ENCODE data around the gene CHCT1. TPM values are rescaled to one million over a fixed set of nuclear protein-coding genes. Genes with fewer than 3 reads are reported as not detected.
A peak's percentile ranks its signal among the peaks of the same experiment; 100 is the strongest.

Gene CHCT1
- total RNA-seq, 2 donors from 2014 or later, result not detected

- Histone ChIP-seq H3K27me3 (no peaks in the 10 kb centered on the region), H3K4me3 (no peak overlapping the region), H3K9ac (ENCODE audit: low read depth in 2 of 2, low read length in 2 of 2) (no peak overlapping the region), H3K4me1 (no peaks in the 10 kb centered on the region), H3K27ac (no peak overlapping the region), H3K9me3 (no peaks in the 10 kb centered on the region), H3K36me3 (no peaks in the 10 kb centered on the region)
- intact Hi-C loops (cut with DNase I), result no loop called here
- DNase-seq, result no peak
- TF ChIP-seq CTCF (IDR thresholded peaks at IDR 0.05), result no peak
Observed at GRCh38 chr17:60395508-60396065, 26.7 kb upstream of the CHCT1 start.

- H3K9me3 ChIP-seq, result no peaks in the 10 kb centered on the region
- no peak overlapping the region for H3K4me3 ChIP-seq
- H3K27ac ChIP-seq, result no peak overlapping the region
- no peak overlapping the region for H3K9ac ChIP-seq (ENCODE audit: low read depth in 2 of 2, low read length in 2 of 2)
- intact Hi-C loops (cut with DNase I), result no loop called here
- no peaks in the 10 kb centered on the region for H3K36me3 ChIP-seq
- TF ChIP-seq CTCF (IDR thresholded peaks at IDR 0.05), result no peak
- no peaks in the 10 kb centered on the region for H3K27me3 ChIP-seq
- no peak for DNase-seq
- H3K4me1 ChIP-seq, result no peaks in the 10 kb centered on the region
Observed at GRCh38 chr17:60396412-60396811, 25.9 kb upstream of the CHCT1 start.

DNA sequence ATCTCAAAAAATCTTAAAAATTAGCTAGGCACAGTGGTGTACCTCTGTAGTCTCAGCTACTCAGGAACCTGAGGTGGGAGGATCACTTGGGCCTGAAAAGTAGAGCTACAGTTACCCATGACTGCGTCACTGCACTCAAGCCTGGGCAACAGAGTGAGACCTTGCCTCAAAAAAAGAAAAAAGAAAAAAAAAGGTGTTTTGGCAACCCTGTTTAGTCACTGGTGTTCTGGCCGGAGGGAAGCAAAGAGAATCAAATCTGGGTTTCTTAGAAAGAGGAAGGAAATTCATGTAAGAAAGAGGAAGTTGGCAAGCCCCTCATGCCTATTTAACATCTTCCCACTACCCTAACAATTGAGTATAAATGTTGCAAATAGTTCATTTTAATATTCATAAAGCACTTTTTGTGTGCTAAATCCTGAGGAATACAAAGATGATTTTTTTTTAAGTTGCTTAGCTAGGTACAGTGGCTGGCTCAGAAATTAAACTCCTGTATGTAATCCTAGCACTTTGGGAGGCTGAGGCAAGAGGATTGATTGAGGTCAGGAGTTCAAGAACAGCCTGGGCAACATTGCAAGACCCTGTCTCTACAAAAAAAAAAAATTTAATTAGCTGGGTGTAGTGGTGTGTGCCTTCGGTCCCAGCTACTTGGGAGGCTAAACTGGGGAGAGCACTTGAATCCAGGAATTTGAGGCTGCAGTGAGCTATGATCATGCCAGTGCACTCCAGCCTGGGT, 23.9 kb upstream of the CHCT1 start:
- no peak for TF ChIP-seq CTCF (IDR thresholded peaks at IDR 0.05)
- intact Hi-C loops (cut with DNase I), result no loop called here
- Histone ChIP-seq H3K9me3 (no peaks in the 10 kb centered on the region), H3K27me3 (no peaks in the 10 kb centered on the region), H3K36me3 (no peaks in the 10 kb centered on the region), H3K27ac (peak overlapping the region; percentile 37), H3K4me3 (no peak overlapping the region), H3K9ac (ENCODE audit: low read depth in 2 of 2, low read length in 2 of 2) (no peak overlapping the region), H3K4me1 (no peaks in the 10 kb centered on the region)
- DNase-seq, result no peak

DNA sequence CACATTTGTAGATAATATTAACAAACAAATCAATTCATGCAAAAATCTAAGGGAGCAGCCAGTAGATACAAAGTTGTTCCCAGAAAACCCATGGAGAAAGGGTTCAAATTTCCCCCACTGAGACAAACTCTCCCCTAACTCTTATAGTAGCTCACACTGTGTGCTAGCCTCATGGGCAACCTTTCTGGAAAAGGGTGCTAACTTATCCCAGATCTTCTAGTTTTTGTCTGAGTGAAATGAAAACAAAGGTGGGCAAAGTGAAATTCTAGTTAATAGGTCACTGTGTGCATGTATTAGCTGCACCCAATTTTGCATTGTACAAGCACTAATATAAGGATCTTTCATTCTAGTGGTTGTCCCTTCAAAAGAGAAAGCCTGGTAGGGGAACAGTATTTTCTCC, 20.5 kb upstream of the CHCT1 start:
- no peak overlapping the region for H3K4me3 ChIP-seq

DNA sequence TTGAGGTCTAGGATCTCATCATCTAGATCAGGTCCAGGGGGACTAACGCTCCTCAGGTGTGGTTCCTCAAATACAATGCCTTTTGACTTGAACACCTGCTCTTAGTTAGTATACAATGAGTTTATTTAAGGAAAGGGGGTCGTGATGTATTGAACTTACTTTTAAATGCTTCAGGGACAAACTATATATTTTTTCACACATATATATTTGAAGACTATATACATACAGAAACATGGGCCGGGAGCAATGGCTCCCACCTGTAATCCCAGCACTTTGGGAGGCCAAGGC, 18.8 kb upstream of the CHCT1 start:
- Histone ChIP-seq H3K4me1 (no peaks in the 10 kb centered on the region), H3K36me3 (no peaks in the 10 kb centered on the region), H3K27ac (no peak overlapping the region), H3K9ac (ENCODE audit: low read depth in 2 of 2, low read length in 2 of 2) (no peak overlapping the region), H3K9me3 (no peaks in the 10 kb centered on the region), H3K27me3 (no peaks in the 10 kb centered on the region), H3K4me3 (no peak overlapping the region)
- intact Hi-C loops (cut with DNase I), result no loop called here
- TF ChIP-seq CTCF (IDR thresholded peaks at IDR 0.05), result no peak
- no peak for DNase-seq

More for the DNA sequence above, 20.5 kb upstream of the CHCT1 start:
- TF ChIP-seq CTCF (IDR thresholded peaks at IDR 0.05), result no peak
- H3K9ac ChIP-seq (ENCODE audit: low read depth in 2 of 2, low read length in 2 of 2), result no peak overlapping the region
- no peak overlapping the region for H3K27ac ChIP-seq
- no peaks in the 10 kb centered on the region for H3K9me3 ChIP-seq
- no peak for DNase-seq
- H3K36me3 ChIP-seq, result no peaks in the 10 kb centered on the region
- H3K4me1 ChIP-seq, result no peaks in the 10 kb centered on the region
- intact Hi-C loops (cut with DNase I), result no loop called here
- no peaks in the 10 kb centered on the region for H3K27me3 ChIP-seq
